ENCODE measurements around the gene DCC.

GRCh38 chr18:53153281-53153680 lies 813.3 kb downstream of the DCC start:
- TF ChIP-seq, protein P1, sequence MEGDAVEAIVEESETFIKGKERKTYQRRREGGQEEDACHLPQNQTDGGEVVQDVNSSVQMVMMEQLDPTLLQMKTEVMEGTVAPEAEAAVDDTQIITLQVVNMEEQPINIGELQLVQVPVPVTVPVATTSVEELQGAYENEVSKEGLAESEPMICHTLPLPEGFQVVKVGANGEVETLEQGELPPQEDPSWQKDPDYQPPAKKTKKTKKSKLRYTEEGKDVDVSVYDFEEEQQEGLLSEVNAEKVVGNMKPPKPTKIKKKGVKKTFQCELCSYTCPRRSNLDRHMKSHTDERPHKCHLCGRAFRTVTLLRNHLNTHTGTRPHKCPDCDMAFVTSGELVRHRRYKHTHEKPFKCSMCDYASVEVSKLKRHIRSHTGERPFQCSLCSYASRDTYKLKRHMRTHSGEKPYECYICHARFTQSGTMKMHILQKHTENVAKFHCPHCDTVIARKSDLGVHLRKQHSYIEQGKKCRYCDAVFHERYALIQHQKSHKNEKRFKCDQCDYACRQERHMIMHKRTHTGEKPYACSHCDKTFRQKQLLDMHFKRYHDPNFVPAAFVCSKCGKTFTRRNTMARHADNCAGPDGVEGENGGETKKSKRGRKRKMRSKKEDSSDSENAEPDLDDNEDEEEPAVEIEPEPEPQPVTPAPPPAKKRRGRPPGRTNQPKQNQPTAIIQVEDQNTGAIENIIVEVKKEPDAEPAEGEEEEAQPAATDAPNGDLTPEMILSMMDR (IDR thresholded peaks at IDR 0.05) = no peak
- no peak for TF ChIP-seq POLR2A (IDR thresholded peaks at IDR 0.05)
